GM19372 (cell line): Measurements from ENCODE around the gene CTNNA2.

Experiments
- ATAC-seq: cut with Tn5 transposase; IDR thresholded peaks from one replicate; pipeline ENCODE4 v1.9.1; 2021; ENCODE audit warnings: mild to moderate bottlenecking, low read depth, moderate library complexity; ENCODE audit not compliant: unreplicated experiment

The CTNNA2 gene

GRCh38 chr2:79611448-79612016, 98.7 kb downstream of the CTNNA2 start:
- ATAC-seq, result no peak

GRCh38 chr2:79612999-79613398, 100.1 kb downstream of the CTNNA2 start:
- no peak for ATAC-seq

- ATAC-seq, result no peak
These were observed 106.6 kb downstream of the CTNNA2 start for GRCh38 chr2:79619442-79619841.

GRCh38 chr2:79619976-79620375, 107.1 kb downstream of the CTNNA2 start:
- no peak for ATAC-seq

GRCh38 chr2:79620679-79621078, 107.8 kb downstream of the CTNNA2 start:
- no peak for ATAC-seq

GRCh38 chr2:79621252-79621651, 108.4 kb downstream of the CTNNA2 start:
- ATAC-seq, result no peak

- ATAC-seq, result no peak
These were observed 108.9 kb downstream of the CTNNA2 start for GRCh38 chr2:79621755-79622154.

GRCh38 chr2:79622508-79622907, 109.7 kb downstream of the CTNNA2 start:
- no peak for ATAC-seq

GRCh38 chr2:79627237-79627636, 114.4 kb downstream of the CTNNA2 start:
- ATAC-seq, result no peak

GRCh38 chr2:79630060-79630459, 117.2 kb downstream of the CTNNA2 start:
- ATAC-seq, result no peak

GRCh38 chr2:79630972-79631557, 118.2 kb downstream of the CTNNA2 start:
- no peak for ATAC-seq

- no peak for ATAC-seq
These were observed 125.6 kb downstream of the CTNNA2 start for GRCh38 chr2:79638410-79638809.

GRCh38 chr2:79638954-79639353, 126.1 kb downstream of the CTNNA2 start:
- ATAC-seq, result no peak

- ATAC-seq, result no peak
These were observed 127.2 kb downstream of the CTNNA2 start for GRCh38 chr2:79640001-79640400.

GRCh38 chr2:79649531-79649930, 136.7 kb downstream of the CTNNA2 start:
- ATAC-seq, result no peak

- ATAC-seq, result no peak
These were observed 147.7 kb downstream of the CTNNA2 start for GRCh38 chr2:79660557-79660956.

- ATAC-seq, result no peak
These were observed 152.2 kb downstream of the CTNNA2 start for GRCh38 chr2:79665091-79665490.

GRCh38 chr2:79666430-79666829, 153.6 kb downstream of the CTNNA2 start:
- no peak for ATAC-seq

- no peak for ATAC-seq
These were observed 156.9 kb downstream of the CTNNA2 start for GRCh38 chr2:79669714-79670113.

GRCh38 chr2:79670198-79670597, 157.3 kb downstream of the CTNNA2 start:
- ATAC-seq, result no peak

GRCh38 chr2:79686884-79687283, 174.0 kb downstream of the CTNNA2 start:
- ATAC-seq, result no peak

- no peak for ATAC-seq
These were observed 182.4 kb downstream of the CTNNA2 start for GRCh38 chr2:79695248-79695647.

- ATAC-seq, result no peak
These were observed 184.3 kb downstream of the CTNNA2 start for GRCh38 chr2:79697200-79697599.
